Measurements from ENCODE around the gene PDXK.
A peak's percentile ranks its signal among the peaks of the same experiment; 100 is the strongest.

PDXK gene

DNA sequence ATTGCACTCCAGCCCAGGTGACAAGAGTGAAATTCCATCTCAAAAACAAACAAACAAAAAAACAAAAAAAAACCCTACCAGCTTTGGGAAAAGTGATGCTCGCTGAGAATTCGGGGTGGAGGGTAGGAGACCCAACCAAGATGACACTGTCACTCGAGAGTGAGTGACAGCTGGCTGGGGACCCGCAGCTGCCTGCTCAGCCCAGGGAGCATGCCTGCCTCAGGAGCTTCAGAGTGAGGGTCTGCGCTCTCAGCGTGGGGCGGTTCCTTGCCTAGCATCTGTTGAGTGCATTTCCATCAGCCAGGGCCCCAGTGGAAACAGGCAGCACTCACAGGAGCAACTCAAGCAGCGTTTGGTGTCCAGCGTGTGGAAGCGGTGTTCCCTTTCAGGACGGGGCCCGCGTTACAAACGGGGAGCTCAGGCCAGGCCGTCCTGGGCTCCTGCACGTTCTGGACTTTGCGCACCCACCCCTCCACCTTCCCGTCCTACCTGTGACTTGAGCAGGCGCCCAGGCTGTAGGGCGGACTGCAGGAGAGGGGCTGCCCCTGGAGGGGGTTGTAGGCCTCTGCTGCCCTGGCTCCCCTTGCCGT lies 51.2 kb downstream of the PDXK start:
- no peak overlapping the region for H3K27ac Mint-ChIP-seq
- peaks cover 7% of the 10 kb centered on the region for H3K9me3 Mint-ChIP-seq
- no peak overlapping the region for H3K4me3 Mint-ChIP-seq
- peaks cover 39% of the 10 kb centered on the region for H3K4me1 Mint-ChIP-seq
- ATAC-seq: no peak
- H3K27me3 Mint-ChIP-seq: peaks cover 12% of the 10 kb centered on the region
- peaks cover 33% of the 10 kb centered on the region for H3K36me3 Mint-ChIP-seq

- no peak for ATAC-seq
- peaks cover 47% of the 10 kb centered on the region for H3K4me1 Mint-ChIP-seq
- peaks cover 7% of the 10 kb centered on the region for H3K9me3 Mint-ChIP-seq
- peaks cover 33% of the 10 kb centered on the region for H3K36me3 Mint-ChIP-seq
- H3K27me3 Mint-ChIP-seq: peaks cover 12% of the 10 kb centered on the region
- H3K4me3 Mint-ChIP-seq: no peak overlapping the region
- H3K27ac Mint-ChIP-seq: peak overlapping the region; percentile 39
These were observed 52.3 kb downstream of the PDXK start for GRCh38 chr21:43771199-43771675.

GRCh38 chr21:43771698-43772424 lies 52.9 kb downstream of the PDXK start:
- peaks cover 47% of the 10 kb centered on the region for H3K4me1 Mint-ChIP-seq
- H3K4me3 Mint-ChIP-seq: no peak overlapping the region
- H3K27ac Mint-ChIP-seq: peak overlapping the region; percentile 39
- peaks cover 12% of the 10 kb centered on the region for H3K27me3 Mint-ChIP-seq
- H3K36me3 Mint-ChIP-seq: peaks cover 33% of the 10 kb centered on the region
- ATAC-seq: no peak
- H3K9me3 Mint-ChIP-seq: peaks cover 7% of the 10 kb centered on the region

DNA sequence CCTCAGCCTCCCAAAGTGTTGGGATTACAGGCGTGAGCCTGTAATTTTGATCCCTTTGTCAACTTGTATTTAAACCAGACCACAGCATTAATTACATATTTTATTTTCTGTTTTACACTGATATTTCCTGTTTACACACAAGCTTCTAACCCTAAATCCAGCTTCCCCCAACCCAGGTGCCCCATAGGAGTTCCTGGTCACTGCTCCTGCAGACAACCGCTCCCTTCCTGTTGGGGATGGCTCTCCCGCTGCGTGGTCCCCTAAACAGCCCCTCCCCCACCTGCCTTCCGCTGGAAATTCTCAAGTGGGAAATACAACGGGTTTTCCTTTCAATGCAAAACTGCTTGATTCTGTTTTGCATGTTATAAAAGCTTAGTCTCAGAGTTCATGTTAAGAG lies 53.5 kb downstream of the PDXK start:
- H3K4me3 Mint-ChIP-seq: no peak overlapping the region
- no peak for ATAC-seq
- peaks cover 47% of the 10 kb centered on the region for H3K4me1 Mint-ChIP-seq
- peaks cover 7% of the 10 kb centered on the region for H3K9me3 Mint-ChIP-seq
- H3K27ac Mint-ChIP-seq: no peak overlapping the region
- H3K36me3 Mint-ChIP-seq: peaks cover 33% of the 10 kb centered on the region
- H3K27me3 Mint-ChIP-seq: peaks cover 12% of the 10 kb centered on the region

- Mint-ChIP-seq H3K4me3 (no peak overlapping the region), H3K27ac (no peak overlapping the region), H3K4me1 (peaks cover 58% of the 10 kb centered on the region), H3K36me3 (peaks cover 33% of the 10 kb centered on the region), H3K9me3 (peaks cover 7% of the 10 kb centered on the region), H3K27me3 (peaks cover 4% of the 10 kb centered on the region)
- ATAC-seq: no peak
These were observed 55.2 kb downstream of the PDXK start for GRCh38 chr21:43774163-43774562.

DNA sequence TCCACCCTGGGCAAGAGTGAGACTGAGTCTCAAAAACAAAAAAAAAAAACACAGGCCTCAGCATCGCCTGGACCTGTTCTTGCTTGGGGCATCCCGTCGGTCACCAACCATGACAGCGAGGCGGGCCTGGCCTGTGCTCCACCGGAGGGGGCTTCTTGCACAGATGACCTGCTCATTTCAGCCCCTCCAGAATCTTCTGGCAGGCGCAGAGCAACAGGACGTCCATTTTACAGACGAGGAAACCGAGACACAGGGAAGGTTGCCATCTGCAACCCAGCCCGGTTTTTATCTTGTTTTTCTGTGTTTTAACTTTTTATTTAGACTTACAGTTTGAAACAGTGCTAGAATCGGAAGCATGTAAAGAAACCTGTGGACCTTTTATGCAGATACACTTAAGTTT lies 56.3 kb downstream of the PDXK start:
- H3K27ac Mint-ChIP-seq: peak overlapping the region; percentile 78
- no peak for ATAC-seq
- H3K9me3 Mint-ChIP-seq: peaks cover 7% of the 10 kb centered on the region
- no peaks in the 10 kb centered on the region for H3K27me3 Mint-ChIP-seq
- H3K4me3 Mint-ChIP-seq: peak overlapping the region; percentile 88
- H3K4me1 Mint-ChIP-seq: peaks cover 61% of the 10 kb centered on the region
- peaks cover 33% of the 10 kb centered on the region for H3K36me3 Mint-ChIP-seq

DNA sequence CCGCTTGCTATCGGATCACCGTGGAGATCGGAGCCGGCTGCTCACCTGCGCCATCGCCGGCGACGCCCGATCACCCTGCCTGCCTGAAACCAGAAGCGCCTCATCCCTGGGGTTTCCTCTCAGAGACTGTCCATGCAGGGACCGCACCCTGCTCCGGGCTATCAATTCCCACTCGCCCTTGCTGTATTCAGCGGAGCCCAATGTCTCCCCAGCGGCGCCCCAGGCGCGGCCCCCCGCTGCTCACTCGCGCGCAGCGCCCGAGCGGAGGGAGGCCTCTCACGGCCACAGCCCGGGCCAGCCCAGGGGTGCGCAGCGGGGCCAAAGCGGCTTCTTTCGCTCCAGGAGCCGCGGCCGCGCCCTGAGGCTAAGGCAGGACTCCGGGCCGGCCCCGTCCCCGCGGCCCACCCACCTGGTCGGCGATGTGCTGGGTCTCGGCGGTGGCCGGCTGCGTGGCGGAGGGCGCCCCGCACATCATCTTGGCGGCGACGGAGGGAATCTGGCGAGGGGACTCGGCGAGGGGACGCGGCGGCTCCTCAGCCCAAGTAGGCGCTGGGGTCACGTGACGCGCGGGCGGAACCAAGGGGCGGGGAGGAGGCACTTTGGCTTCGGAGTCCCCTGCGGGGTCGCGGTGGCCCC lies 57.0 kb downstream of the PDXK start, which contains the start of gene CSTB:
CSTB (minus strand) TSS at position 514 of the 636 bp plus-strand sequence; CDS start at position 475, 39 bp downstream.
- Mint-ChIP-seq H3K27ac (peak within 1 kb of the TSS; percentile 78), H3K4me1 (peaks cover 61% of the 10 kb centered on the region), H3K9me3 (peaks cover 7% of the 10 kb centered on the region), H3K4me3 (peak within 1 kb of the TSS; percentile 88), H3K36me3 (peaks cover 33% of the 10 kb centered on the region), H3K27me3 (no peaks in the 10 kb centered on the region)
- peak; percentile 83 for ATAC-seq

DNA sequence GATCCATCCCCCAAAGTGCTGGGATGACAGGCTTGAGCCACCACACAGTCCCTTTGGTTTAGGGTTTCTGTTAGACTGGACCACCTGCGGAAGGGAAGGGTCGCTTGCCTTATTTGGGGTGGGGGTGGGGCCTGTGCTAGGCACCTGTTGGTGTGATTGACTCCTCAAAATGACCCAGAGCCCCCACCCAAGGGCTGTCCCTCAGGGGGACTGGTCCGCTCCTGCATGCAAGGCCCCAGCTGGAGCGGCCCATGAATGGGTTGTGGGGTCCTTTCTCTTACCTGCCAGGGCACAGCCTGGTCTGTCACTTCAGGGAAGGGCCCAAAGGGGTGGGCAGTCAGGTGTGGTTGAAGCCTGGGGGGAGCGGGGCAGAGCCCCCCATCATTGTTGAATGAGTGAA lies 59.0 kb downstream of the PDXK start:
- no peaks in the 10 kb centered on the region for H3K9me3 Mint-ChIP-seq
- peaks cover 50% of the 10 kb centered on the region for H3K4me1 Mint-ChIP-seq
- H3K4me3 Mint-ChIP-seq: no peak overlapping the region
- no peak for ATAC-seq
- H3K36me3 Mint-ChIP-seq: peaks cover 18% of the 10 kb centered on the region
- peak overlapping the region; percentile 2 for H3K27ac Mint-ChIP-seq
- H3K27me3 Mint-ChIP-seq: no peaks in the 10 kb centered on the region

GRCh38 chr21:43778469-43779335 lies 59.8 kb downstream of the PDXK start:
- peak overlapping the region; percentile 2 for H3K27ac Mint-ChIP-seq
- no peak for ATAC-seq
- H3K9me3 Mint-ChIP-seq: no peaks in the 10 kb centered on the region
- H3K4me3 Mint-ChIP-seq: no peak overlapping the region
- no peaks in the 10 kb centered on the region for H3K27me3 Mint-ChIP-seq
- H3K4me1 Mint-ChIP-seq: peaks cover 51% of the 10 kb centered on the region
- peaks cover 11% of the 10 kb centered on the region for H3K36me3 Mint-ChIP-seq

GRCh38 chr21:43779660-43780059 lies 60.7 kb downstream of the PDXK start:
- H3K27ac Mint-ChIP-seq: no peak overlapping the region
- ATAC-seq: no peak
- H3K9me3 Mint-ChIP-seq: no peaks in the 10 kb centered on the region
- H3K4me1 Mint-ChIP-seq: peaks cover 43% of the 10 kb centered on the region
- H3K36me3 Mint-ChIP-seq: peaks cover 1% of the 10 kb centered on the region
- no peaks in the 10 kb centered on the region for H3K27me3 Mint-ChIP-seq
- no peak overlapping the region for H3K4me3 Mint-ChIP-seq

- Mint-ChIP-seq H3K4me1 (peaks cover 30% of the 10 kb centered on the region), H3K36me3 (no peaks in the 10 kb centered on the region), H3K9me3 (no peaks in the 10 kb centered on the region), H3K27me3 (no peaks in the 10 kb centered on the region), H3K27ac (no peak overlapping the region), H3K4me3 (no peak overlapping the region)
- no peak for ATAC-seq
These were observed 62.9 kb downstream of the PDXK start for GRCh38 chr21:43781846-43782245.

DNA sequence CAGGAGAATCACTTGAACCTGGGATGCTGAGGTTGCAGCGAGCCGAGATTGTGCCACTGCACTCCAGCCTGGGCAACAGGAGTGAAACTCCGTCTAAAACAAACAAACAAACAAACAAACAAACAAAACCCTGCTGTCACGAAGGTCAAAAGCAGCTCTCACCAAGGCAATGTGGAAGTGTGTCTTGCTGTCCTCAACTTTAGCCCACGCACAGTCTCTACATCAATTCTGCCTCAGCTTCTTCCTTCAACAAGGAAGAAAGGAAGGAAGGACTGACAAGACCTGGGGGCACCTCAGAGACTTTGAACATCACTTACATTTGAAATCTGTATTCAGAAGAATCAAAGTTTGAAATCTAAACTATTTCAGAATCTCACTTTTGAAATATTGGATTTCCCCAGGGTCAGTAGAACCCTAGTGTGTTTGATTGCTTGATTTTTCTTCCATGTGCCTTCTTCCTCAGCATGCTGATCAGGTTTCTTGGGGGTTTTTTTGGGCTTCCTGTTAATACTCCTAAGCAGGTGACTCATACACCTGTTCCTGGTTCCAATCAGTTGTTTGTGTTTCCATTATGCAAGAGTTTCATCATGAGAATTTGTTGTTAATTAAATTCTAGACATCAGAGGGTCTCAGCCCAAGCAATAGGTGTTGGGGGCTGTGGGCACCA lies 63.6 kb downstream of the PDXK start:
- no peak overlapping the region for H3K27ac Mint-ChIP-seq

GRCh38 chr21:43783098-43783700 lies 64.3 kb downstream of the PDXK start:
- H3K9me3 Mint-ChIP-seq: no peaks in the 10 kb centered on the region
- no peak for ATAC-seq
- H3K4me3 Mint-ChIP-seq: no peak overlapping the region
- H3K36me3 Mint-ChIP-seq: no peaks in the 10 kb centered on the region
- no peak overlapping the region for H3K27ac Mint-ChIP-seq
- H3K4me1 Mint-ChIP-seq: peaks cover 28% of the 10 kb centered on the region
- H3K27me3 Mint-ChIP-seq: no peaks in the 10 kb centered on the region

More for the DNA sequence above, 63.6 kb downstream of the PDXK start:
- Mint-ChIP-seq H3K4me3 (no peak overlapping the region), H3K9me3 (no peaks in the 10 kb centered on the region), H3K4me1 (peaks cover 30% of the 10 kb centered on the region), H3K27me3 (no peaks in the 10 kb centered on the region), H3K36me3 (no peaks in the 10 kb centered on the region)
- no peak for ATAC-seq

DNA sequence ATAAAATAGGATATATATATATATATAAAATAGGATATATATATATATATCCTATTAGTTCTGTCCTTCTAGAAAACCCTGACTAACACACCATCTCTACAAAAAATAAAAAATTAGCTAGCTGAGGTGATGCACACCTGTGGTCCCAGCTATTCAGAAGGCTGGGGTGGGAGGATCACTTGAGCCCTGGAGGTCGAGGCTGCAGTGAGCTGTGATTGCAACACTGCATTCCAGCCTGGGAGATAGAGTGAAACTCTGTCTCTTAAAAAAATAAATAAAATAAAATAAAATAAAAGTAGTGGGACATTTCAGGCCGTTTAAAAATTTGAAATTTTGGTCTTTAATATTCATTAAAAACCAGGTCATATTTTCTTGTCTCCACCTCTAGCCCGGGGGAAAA lies 66.2 kb downstream of the PDXK start:
- no peak for ATAC-seq
- Mint-ChIP-seq H3K4me1 (peaks cover 20% of the 10 kb centered on the region), H3K27ac (no peak overlapping the region), H3K9me3 (no peaks in the 10 kb centered on the region), H3K27me3 (no peaks in the 10 kb centered on the region), H3K36me3 (no peaks in the 10 kb centered on the region), H3K4me3 (no peak overlapping the region)

Data from stimulated activated memory B cell treated with anti-CD40 and anti-IgM and Interleukin-4, amounts not matched to agents 10 μg/mL and 1 μg/mL and 100 μg/mL, for 72 hours (primary cell).